H9 (cell line): ENCODE data around the gene GTF3C1. TPM values are rescaled to one million over a fixed set of nuclear protein-coding genes. Genes with fewer than 3 reads are reported as not detected.

Experiments used
- DNase-seq: peaks from one replicate; pipeline ENCODE4 v3.0.0-alpha.2; 2017
- H2AFZ ChIP-seq: one replicate; pipeline ENCODE4 v1.6.1; 2013; ENCODE audit warnings: mild to moderate bottlenecking, low read length, control low read depth, moderate library complexity
- H2AK5ac ChIP-seq: 2 replicates; pipeline ENCODE4 v1.6.1; 2013; ENCODE audit warnings: low read length, control low read depth, mixed read lengths; ENCODE audit not compliant: insufficient read length
- H2BK120ac ChIP-seq: one replicate; pipeline ENCODE4 v1.6.1; 2013; ENCODE audit warnings: low read depth, mild to moderate bottlenecking, low read length, control low read depth, inconsistent platforms; ENCODE audit not compliant: poor library complexity, severe bottlenecking
- H2BK12ac ChIP-seq: 2 replicates; pipeline ENCODE4 v1.6.1; 2013; ENCODE audit warnings: low read length, control low read depth, mixed read lengths, low read depth; ENCODE audit not compliant: insufficient read length
- H2BK15ac ChIP-seq: 2 replicates; pipeline ENCODE4 v1.6.1; 2013; ENCODE audit warnings: low read depth, low read length, control low read depth
- H2BK20ac ChIP-seq: one replicate; pipeline ENCODE4 v1.6.1; 2013; ENCODE audit warnings: low read depth, mild to moderate bottlenecking, low read length, control low read depth, inconsistent platforms; ENCODE audit not compliant: poor library complexity, severe bottlenecking
- H2BK5ac ChIP-seq: 2 replicates; pipeline ENCODE4 v1.6.1; 2013; ENCODE audit warnings: low read length, control low read depth, mixed read lengths; ENCODE audit not compliant: insufficient read length
- H3K14ac ChIP-seq: 2 replicates; pipeline ENCODE4 v1.6.1; 2013; ENCODE audit warnings: low read length, control low read depth; ENCODE audit not compliant: insufficient read depth
- H3K18ac ChIP-seq: 2 replicates; pipeline ENCODE4 v1.6.1; 2013; ENCODE audit warnings: low read depth, mild to moderate bottlenecking, mixed read lengths, low read length, control low read depth; ENCODE audit not compliant: insufficient read length
- H3K23ac ChIP-seq: 2 replicates; pipeline ENCODE4 v1.6.1; 2013; ENCODE audit warnings: low read length, control low read depth, mixed read lengths, low read depth; ENCODE audit not compliant: insufficient read length
- H3K23me2 ChIP-seq: 2 replicates; pipeline ENCODE4 v1.6.1; 2013; ENCODE audit warnings: low read depth, mild to moderate bottlenecking, mixed read lengths, low read length, control low read depth; ENCODE audit not compliant: insufficient read length, poor library complexity, severe bottlenecking
- H3K27ac ChIP-seq: 2 replicates; pipeline ENCODE4 v1.5.1; 2013; ENCODE audit warnings: low read length, control low read depth, mixed read lengths, low read depth; ENCODE audit not compliant: insufficient read length
- H3K27me3 ChIP-seq: 2 replicates; pipeline ENCODE4 v1.6.1; 2013; ENCODE audit warnings: low read length, control low read depth, inconsistent platforms; ENCODE audit not compliant: insufficient read depth
- H3K4ac ChIP-seq: 2 replicates; pipeline ENCODE4 v1.6.1; 2013; ENCODE audit warnings: low read depth, mild to moderate bottlenecking, control low read depth, inconsistent platforms, low read length, moderate library complexity
- H3K4me1 ChIP-seq: 2 replicates; pipeline ENCODE4 v1.6.1; 2013; ENCODE audit warnings: low read length, control low read depth, inconsistent platforms; ENCODE audit not compliant: insufficient read depth
- H3K4me2 ChIP-seq: 2 replicates; pipeline ENCODE4 v1.6.1; 2013; ENCODE audit warnings: low read length, control low read depth, mixed read lengths; ENCODE audit not compliant: insufficient read length, insufficient read depth
- H3K56ac ChIP-seq: 2 replicates; pipeline ENCODE4 v1.6.1; 2013; ENCODE audit warnings: low read depth, mild to moderate bottlenecking, mixed read lengths, low read length, control low read depth; ENCODE audit not compliant: insufficient read length
- H3K79me1 ChIP-seq: 2 replicates; pipeline ENCODE4 v1.6.1; 2013; ENCODE audit warnings: low read depth, mild to moderate bottlenecking, moderate library complexity, low read length, control low read depth, inconsistent platforms; ENCODE audit not compliant: insufficient read depth, poor library complexity, severe bottlenecking
- H3K79me2 ChIP-seq: 2 replicates; pipeline ENCODE4 v1.6.1; 2013; ENCODE audit warnings: low read length, control low read depth, inconsistent platforms; ENCODE audit not compliant: insufficient read depth
- H3K9ac ChIP-seq: 2 replicates; pipeline ENCODE4 v1.6.1; 2013; ENCODE audit warnings: low read length, control low read depth, mixed read lengths; ENCODE audit not compliant: insufficient read length; ENCODE audit errors: extremely low read depth
- H3K9me3 ChIP-seq: one replicate; pipeline ENCODE4 v1.6.1; 2013; ENCODE audit warnings: low read depth, low read length, inconsistent platforms; ENCODE audit not compliant: control insufficient read depth
- H3T11ph ChIP-seq: one replicate; pipeline ENCODE4 v1.6.1; 2013; ENCODE audit warnings: mild to moderate bottlenecking, low read length, control low read depth, inconsistent platforms
- H4K20me1 ChIP-seq: one replicate; pipeline ENCODE4 v1.6.1; 2013; ENCODE audit not compliant: control insufficient read depth, insufficient read length, insufficient read depth
- H4K5ac ChIP-seq: 2 replicates; pipeline ENCODE4 v1.6.1; 2013; ENCODE audit warnings: low read depth, mild to moderate bottlenecking, mixed read lengths, low read length, control low read depth; ENCODE audit not compliant: insufficient read length
- H4K8ac ChIP-seq: replicated peaks from 2 replicates; pipeline ENCODE4 v1.6.1; 2013; ENCODE audit warnings: low read length, control low read depth, mixed read lengths, low read depth; ENCODE audit not compliant: insufficient read length
- H4K91ac ChIP-seq: 2 replicates; pipeline ENCODE4 v1.6.1; 2013; ENCODE audit warnings: low read depth, mild to moderate bottlenecking, moderate library complexity, mixed read lengths, low read length, control low read depth; ENCODE audit not compliant: insufficient read length
- H3K27ac Mint-ChIP-seq, 3 experiments: 2 replicates in 2 of 3; 3 replicates in 1 of 3; pipeline ENCODE4 v1.8.0; 2020 to 2021; ENCODE audit warnings: mixed read lengths in 3 of 3, mild to moderate bottlenecking in 1 of 3, moderate library complexity in 1 of 3
- H3K27me3 Mint-ChIP-seq: 2 replicates; pipeline ENCODE4 v1.8.0; 2021; ENCODE audit warnings: low read depth, mild to moderate bottlenecking, moderate library complexity, mixed read lengths
- H3K36me3 Mint-ChIP-seq, 3 experiments: 2 replicates in 2 of 3; 3 replicates in 1 of 3; pipeline ENCODE4 v1.8.0; 2020 to 2021; ENCODE audit warnings: low read depth in 3 of 3, mixed read lengths in 3 of 3; ENCODE audit not compliant: insufficient read depth in 1 of 3
- H3K4me1 Mint-ChIP-seq, 2 experiments: 2 replicates each; pipeline ENCODE4 v1.8.0; 2020; ENCODE audit warnings: mixed read lengths in 2 of 2
- H3K4me3 Mint-ChIP-seq, 2 experiments: 2 replicates in 1 of 2; 3 replicates in 1 of 2; pipeline ENCODE4 v1.8.0; 2020 to 2021; ENCODE audit warnings: mild to moderate bottlenecking in 2 of 2, mixed read lengths in 2 of 2, moderate library complexity in 1 of 2
- H3K9me3 Mint-ChIP-seq, 2 experiments: 2 replicates in 1 of 2; 3 replicates in 1 of 2; pipeline ENCODE4 v1.8.0; 2020; ENCODE audit warnings: mild to moderate bottlenecking in 2 of 2, mixed read lengths in 2 of 2, moderate library complexity in 1 of 2
- CTCF ChIP-seq: fragments of 200-600 bp; sonication (generic); conservative IDR thresholded peaks from 3 replicates; pipeline ENCODE4 v1.8.0; 2021; ENCODE audit warnings: antibody characterized with exemption, mild to moderate bottlenecking
- WGBS: extraction: QIAGEN DNeasy Blood & Tissue Kit; methylation state at CpG from one replicate; pipeline ENCODE4 v1.1.7; 2013; ENCODE audit warnings: missing lambda C conversion rate, low lambda C conversion rate, mixed read lengths; ENCODE audit not compliant: insufficient read length; ENCODE audit errors: extremely low coverage; 5-methylcytosine and 5-hydroxymethylcytosine counted together
- total RNA-seq: library from RNA; stranded (reverse); gene quantifications from 2 replicates; pipeline ENCODE4 v1.2.1, GENCODE V29; 2021

GTF3C1 gene
- total RNA-seq, 1 experiment from 2014 or later = 113 TPM

DNA sequence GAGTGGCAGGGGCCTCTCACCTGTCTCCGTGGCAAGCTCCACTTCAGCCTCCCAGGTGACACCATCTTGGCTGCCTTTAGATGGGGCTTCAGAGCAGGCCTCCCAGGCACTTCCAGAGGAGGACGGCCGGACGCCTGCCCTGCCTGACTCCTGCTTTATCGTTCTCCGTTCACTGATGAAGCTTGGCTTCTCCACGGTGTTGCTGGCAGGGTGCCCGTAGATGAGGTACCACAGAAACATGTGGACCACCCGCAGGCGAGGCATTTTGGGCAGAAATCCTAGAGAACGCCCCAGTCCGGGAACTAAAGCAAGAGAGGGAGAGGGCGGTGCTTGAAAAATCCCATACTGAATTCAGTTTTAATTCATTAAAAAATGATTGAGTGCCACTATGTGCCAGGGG lies 54.5 kb downstream of the GTF3C1 start:
- Mint-ChIP-seq H3K27ac (no peak overlapping the region), H3K27me3 (no peaks in the 10 kb centered on the region), H3K36me3 (peaks cover 42 to 92% (median 91%) of the 10 kb centered on the region in 3 experiments), H3K4me3 (no peak overlapping the region), H3K4me1 (no peaks in the 10 kb centered on the region), H3K9me3 (no peaks in the 10 kb centered on the region)
- no peak overlapping the region for H3K18ac ChIP-seq
- no peak overlapping the region for H4K8ac ChIP-seq
- H3K4ac ChIP-seq = no peak overlapping the region
- H2AFZ ChIP-seq = no peak overlapping the region
- no peak overlapping the region for H3K56ac ChIP-seq
- H3K79me1 ChIP-seq = no peaks in the 10 kb centered on the region
- no peak overlapping the region for H2BK5ac ChIP-seq
- no peaks in the 10 kb centered on the region for H3K4me1 ChIP-seq
- no peak overlapping the region for H2BK20ac ChIP-seq
- H2BK15ac ChIP-seq = no peak overlapping the region
- H2BK12ac ChIP-seq = no peak overlapping the region
- no peaks in the 10 kb centered on the region for H3K27me3 ChIP-seq
- H4K91ac ChIP-seq = no peak overlapping the region
- no peak for DNase-seq
- no peaks in the 10 kb centered on the region for H3K79me2 ChIP-seq
- H3T11ph ChIP-seq = no peak overlapping the region
- H3K9ac ChIP-seq = no peak overlapping the region
- H4K20me1 ChIP-seq = no peaks in the 10 kb centered on the region
- no peak overlapping the region for H3K27ac ChIP-seq
- no peak for TF ChIP-seq CTCF
- no peak overlapping the region for H3K23ac ChIP-seq
- no peak overlapping the region for H4K5ac ChIP-seq
- no peak overlapping the region for H3K4me2 ChIP-seq
- H2AK5ac ChIP-seq = no peak overlapping the region
- WGBS = no CpG with 5 or more reads among the region's 13 CpGs
- H3K14ac ChIP-seq = no peak overlapping the region
- no peak overlapping the region for H2BK120ac ChIP-seq
- no peaks in the 10 kb centered on the region for H3K23me2 ChIP-seq
- H3K9me3 ChIP-seq = no peaks in the 10 kb centered on the region
